K562 (cell line): ENCODE data around the gene GALNT12. TPM values are rescaled to one million over a fixed set of nuclear protein-coding genes. Genes with fewer than 3 reads are reported as not detected.
A peak's percentile ranks its signal among the peaks of the same experiment; 100 is the strongest.

Experiments used
- ATAC-seq: fragments of 200-7000 bp; cut with Tn5 transposase; 3 replicates; pipeline ENCODE4 v1.9.1; 2020; ENCODE audit warnings: moderate library complexity
- BruUV-seq: library from RNA; stranded (reverse); fragments of 400-500 nt; replicated peaks from 2 replicates; lab custom pipeline; 2021; lab: Mats Ljungman, UMichigan
- CTCF ChIA-PET: fragments of 300-600 bp; formaldehyde crosslinking; extraction: SDS; loops from one replicate; lab custom pipeline; 2021; ENCODE audit warnings: low intra/inter-chr PET ratio; lab: Yijun Ruan, JAX
- POLR2A ChIA-PET: fragments of 300-600, 350-650 bp; sonication (Branson Sonifier 250); formaldehyde crosslinking; extraction: SDS; loops from one replicate; lab custom pipeline; 2021; ENCODE audit warnings: antibody characterized with exemption, inconsistent platforms; lab: Yijun Ruan, JAX
- DNase-seq, 4 experiments: peaks; one replicate each; pipeline versions ENCODE4 v3.0.0 to v3.0.0-alpha.2; 2011 to 2018; ENCODE audit warnings: low spot score in 3 of 4, mixed read lengths in 3 of 4; ENCODE audit errors: extremely low read depth in 1 of 4
- FAIRE-seq: peaks from 2 replicates; lab custom pipeline; 2011; peaks lifted over from hg19 to GRCh38; lab: Jason Lieb, UNC
- H2AFZ ChIP-seq: 2 replicates; pipeline ENCODE4 v1.6.0; 2011; ENCODE audit warnings: low read depth, low read length, control low read depth, inconsistent platforms
- H3K27ac ChIP-seq: fragments of 200-600 bp; 3 replicates; pipeline ENCODE4 v1.8.0; 2011; ENCODE audit warnings: low read depth, mild to moderate bottlenecking, control low read depth, inconsistent platforms, low read length, moderate library complexity, mixed read lengths; ENCODE audit errors: extremely low read depth
- H3K27me3 ChIP-seq, 2 experiments: fragments of 300-600 bp in 1 of 2; 2 replicates in 1 of 2; 3 replicates in 1 of 2; pipeline versions ENCODE4 v1.6.0 to v1.8.0; 2011; ENCODE audit warnings: inconsistent platforms in 2 of 2, low read length in 2 of 2, mild to moderate bottlenecking in 1 of 2, mixed read lengths in 1 of 2, moderate library complexity in 1 of 2; ENCODE audit not compliant: control insufficient read depth in 2 of 2, insufficient read depth in 2 of 2
- H3K36me3 ChIP-seq: fragments of 300-600 bp; 3 replicates; pipeline ENCODE4 v1.8.0; 2011; ENCODE audit warnings: mild to moderate bottlenecking, low read length, inconsistent platforms; ENCODE audit not compliant: control insufficient read depth, insufficient read depth
- H3K4me1 ChIP-seq, 2 experiments: fragments of 200-600 bp in 1 of 2; replicated peaks in 1 of 2; 2 replicates in 1 of 2; 3 replicates in 1 of 2; pipeline versions ENCODE4 v1.5.1 to v1.8.0; 2011; ENCODE audit warnings: inconsistent platforms in 2 of 2, low read length in 2 of 2, mild to moderate bottlenecking in 1 of 2, mixed read lengths in 1 of 2, moderate library complexity in 1 of 2; ENCODE audit not compliant: control insufficient read depth in 2 of 2, insufficient read depth in 2 of 2
- H3K4me2 ChIP-seq: 2 replicates; pipeline ENCODE4 v1.6.1; 2011; ENCODE audit warnings: low read length, control low read depth, inconsistent platforms, mixed read lengths; ENCODE audit not compliant: insufficient read depth
- H3K4me3 ChIP-seq: fragments of 200-600 bp; sonication (generic), shearing (Covaris generic); 2 replicates; pipeline ENCODE4 v1.5.1; 2016; ENCODE audit warnings: control low read depth, inconsistent platforms
- H3K79me2 ChIP-seq: fragments of 200-600 bp; 3 replicates; pipeline ENCODE4 v1.8.0; 2011; ENCODE audit warnings: low read length, inconsistent platforms; ENCODE audit not compliant: control insufficient read depth, insufficient read depth
- H3K9ac ChIP-seq, 2 experiments: 2 replicates each; pipeline versions ENCODE4 v1.6.0 to v1.6.1; 2011; ENCODE audit warnings: low read depth in 2 of 2, low read length in 2 of 2, control low read depth in 1 of 2, inconsistent platforms in 1 of 2, mild to moderate bottlenecking in 1 of 2, mixed read lengths in 1 of 2; ENCODE audit not compliant: insufficient read depth in 1 of 2
- H3K9me1 ChIP-seq: one replicate; pipeline ENCODE4 v1.6.0; 2011; ENCODE audit warnings: inconsistent platforms, mild to moderate bottlenecking, low read length, moderate library complexity; ENCODE audit not compliant: control insufficient read depth, insufficient read depth
- H3K9me3 ChIP-seq: replicated peaks from 2 replicates; pipeline ENCODE4 v1.5.1; 2011; ENCODE audit warnings: low read depth, low read length, inconsistent platforms; ENCODE audit not compliant: control insufficient read depth, insufficient read depth
- H4K20me1 ChIP-seq: replicated peaks from 2 replicates; pipeline ENCODE4 v1.6.1; 2011; ENCODE audit warnings: low read length, inconsistent platforms, mixed read lengths; ENCODE audit not compliant: control insufficient read depth, insufficient read depth
- ARID1B ChIP-seq: fragments of 450-650 bp; IDR thresholded peaks from 2 replicates; pipeline ENCODE4 v1.6.1; 2016; ENCODE audit warnings: antibody characterized with exemption, mild to moderate bottlenecking, inconsistent platforms
- BCL6 ChIP-seq: fragments of 250-450 bp; sonication (Bioruptor Pico); IDR thresholded peaks from 2 replicates; pipeline ENCODE4 v1.4.0; 2020
- CBFA2T3 ChIP-seq: fragments of 450-650 bp; IDR thresholded peaks from 2 replicates; pipeline ENCODE4 v1.6.1; 2017
- CTBP1 ChIP-seq: fragments of 450-650 bp; IDR thresholded peaks from 2 replicates; pipeline ENCODE4 v1.6.1; 2016; ENCODE audit warnings: borderline replicate concordance
- DPF2 ChIP-seq: fragments of 450-650 bp; IDR thresholded peaks from 2 replicates; pipeline ENCODE4 v1.6.1; 2016
- KLF1 ChIP-seq: fragments of 450-650 bp; IDR thresholded peaks from 2 replicates; pipeline ENCODE4 v1.6.1; 2016; ENCODE audit warnings: missing genetic modification characterization, missing compliant biosample characterization
- NFE2 ChIP-seq: IDR thresholded peaks from 2 replicates; pipeline ENCODE4 v1.6.1; 2014; ENCODE audit warnings: antibody characterized with exemption, low read depth
- NR2C1 ChIP-seq, 2 experiments: fragments of 450-650 bp; IDR thresholded peaks; 2 replicates each; pipeline ENCODE4 v1.6.1; 2017; ENCODE audit warnings: mild to moderate bottlenecking in 2 of 2, antibody characterized with exemption in 1 of 2, inconsistent platforms in 1 of 2, missing compliant biosample characterization in 1 of 2, missing genetic modification characterization in 1 of 2
- TCFL5 ChIP-seq: fragments of 250-450 bp; sonication (Bioruptor Pico); conservative IDR thresholded peaks from 2 replicates; pipeline ENCODE4 v1.6.1; 2021; ENCODE audit warnings: mild to moderate bottlenecking, moderate library complexity, matching md5 sums
- ZEB2 ChIP-seq: fragments of 450-650 bp; IDR thresholded peaks from 2 replicates; pipeline ENCODE4 v1.6.1; 2016
- ZFP30 ChIP-seq: fragments of 250-450 bp; sonication (Bioruptor Pico); IDR thresholded peaks from 2 replicates; pipeline ENCODE4 v1.8.0; 2022; ENCODE audit warnings: moderate library complexity, mild to moderate bottlenecking, inconsistent platforms, borderline replicate concordance
- ZFP36 ChIP-seq: fragments of 150-350 bp; IDR thresholded peaks from 2 replicates; pipeline ENCODE4 v1.6.1; 2018; ENCODE audit warnings: low read length, low read depth; ENCODE audit not compliant: partially characterized antibody
- ZNF12 ChIP-seq: sonication (generic); formaldehyde crosslinking; IDR thresholded peaks from 2 replicates; pipeline ENCODE4 v1.4.0; 2020; ENCODE audit warnings: mild to moderate bottlenecking, missing genetic modification reagents
- ZNF316 ChIP-seq: fragments of 450-650 bp; IDR thresholded peaks from 2 replicates; pipeline ENCODE4 v1.6.1; 2016
- WGBS: fragments of 100-300 bp; shearing (Covaris generic); methylation state at CpG from one replicate; pipeline ENCODE4 v1.1.6; 2016; ENCODE audit warnings: low coverage, mixed read lengths; ENCODE audit not compliant: insufficient coverage; ENCODE audit errors: missing lambda C conversion rate; 5-methylcytosine and 5-hydroxymethylcytosine counted together
- in situ Hi-C: fragments of 300-500 bp; cut with MboI; formaldehyde crosslinking; loops from 4 replicates; pipeline ENCODE4 v1.15.0; 2018; ENCODE audit warnings: inconsistent platforms, mixed read lengths
- intact Hi-C: fragments of 100-400 bp; cut with micrococcal nuclease; formaldehyde crosslinking; loops from 2 replicates; pipeline ENCODE4 v1.14.2; 2022
- polyA plus RNA-seq, 8 experiments: library from polyadenylated mRNA; depleted of rRNA in 4 of 8; stranded (reverse) in 5 of 8; unstranded in 3 of 8; fragments of >200 nt; fragmentation: Nextera tagmentation in 2 of 8; fragmentation: Illumina TruSeq in 1 of 8; extraction: Ambion mirVana in 2 of 8; extraction: Trizol in 1 of 8; gene quantifications; 2 replicates each; pipeline versions ENCODE4 v1.2.1 to v1.2.3, GENCODE V29; 2011 to 2014; ENCODE audit warnings: inconsistent platforms in 1 of 8, missing spikeins in 1 of 8
- total RNA-seq, 7 experiments: library from RNA; depleted of rRNA in 6 of 7; stranded (reverse); fragments of >200 nt in 6 of 7; fragmentation: Illumina TruSeq in 2 of 7; extraction: Trizol in 2 of 7; gene quantifications; 2 replicates each; pipeline versions ENCODE4 v1.2.1 to v1.2.3, GENCODE V29; 2011 to 2021; ENCODE audit warnings: low replicate concordance in 1 of 7

GALNT12 gene
- total and polyA plus RNA-seq, 9 of the 15 experiments (the other 6 are each of a cell fraction or from before 2014, with no cell fraction given): 29.7 to 82.9 (median 44.2) TPM

DNA sequence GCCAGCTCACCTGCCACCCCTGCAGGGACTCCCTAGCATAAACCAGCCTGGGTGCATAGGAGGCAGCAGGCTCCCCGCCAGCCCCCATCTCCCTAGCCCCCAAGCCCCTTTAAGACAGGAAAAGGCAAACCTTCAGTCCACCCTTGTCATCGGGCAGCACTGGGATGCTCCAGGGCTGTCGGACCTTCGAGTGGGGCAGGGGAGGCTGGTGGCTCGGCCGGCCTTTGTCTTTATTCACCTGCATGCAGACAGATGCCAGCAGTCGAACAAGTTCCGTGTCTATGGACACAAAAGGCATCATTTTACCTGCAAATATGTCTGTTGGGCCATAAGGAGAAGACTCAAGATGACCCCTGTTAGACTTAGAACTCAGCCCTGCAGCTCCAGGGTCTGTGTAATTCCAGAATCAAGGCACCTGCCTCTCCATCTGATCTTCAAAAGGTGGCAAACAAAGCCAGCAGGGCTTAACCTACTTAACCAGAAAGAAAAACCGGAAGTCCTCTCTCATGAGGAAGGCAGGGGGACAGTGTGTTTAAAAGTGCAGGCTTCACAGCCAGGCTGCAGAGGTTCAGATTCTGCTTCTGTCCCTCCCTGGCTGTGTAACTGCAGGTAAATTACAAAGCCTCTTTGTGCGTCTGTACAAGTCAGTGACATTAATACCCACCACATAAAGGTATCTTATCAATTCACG, 27.3 kb upstream of the GALNT12 start (continued):
- TF ChIP-seq ZFP30: no peak

DNA sequence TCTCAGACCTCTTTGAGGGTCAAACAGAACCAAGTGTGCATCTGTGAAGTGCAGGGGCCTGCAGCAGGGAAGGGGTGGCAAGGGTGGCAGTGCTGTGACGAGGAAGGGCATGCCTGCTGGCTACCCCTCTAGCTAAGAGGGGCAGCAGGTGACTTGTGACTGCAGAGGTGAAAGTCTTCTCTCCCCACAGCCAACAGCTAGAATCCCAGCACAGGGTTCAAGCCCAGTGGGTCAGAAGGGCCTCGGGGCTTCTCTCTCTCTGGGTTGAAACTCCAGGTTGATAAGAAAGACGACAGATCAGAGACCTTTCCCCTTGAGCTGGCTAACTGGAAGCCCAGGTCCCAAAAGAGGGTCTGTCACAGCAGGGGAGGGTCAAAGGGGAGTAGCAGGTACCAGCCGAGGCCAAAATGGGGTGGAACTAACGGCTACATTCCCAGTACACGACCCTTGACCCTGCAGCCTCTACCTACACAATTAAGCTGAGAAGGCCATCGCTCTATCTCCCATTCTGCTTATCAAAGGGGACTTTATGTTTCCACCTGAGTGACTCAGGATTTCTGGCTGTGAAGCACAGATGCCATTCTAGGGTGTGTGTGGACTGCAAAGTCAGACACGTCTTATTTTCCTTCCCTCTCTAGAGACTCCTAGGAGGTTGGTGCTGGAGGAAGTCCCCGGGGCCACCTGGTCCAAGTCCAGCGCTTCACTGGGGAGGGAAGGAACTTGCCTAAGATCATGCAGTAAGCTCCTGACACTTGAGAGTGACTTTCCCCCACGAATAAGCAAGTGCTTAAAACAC, 25.7 kb upstream of the GALNT12 start:
- Histone ChIP-seq H2AFZ (no peak overlapping the region), H3K4me3 (no peak overlapping the region), H3K9me1 (no peaks in the 10 kb centered on the region), H3K4me2 (0 out of 2 replicates have a peak overlapping the region, but pooled peaks have one; percentile 12), H3K4me1 (peaks cover 9 to 12% of the 10 kb centered on the region in 2 experiments; a peak in 4 of 5 replicates), H3K9ac (0 out of 4 replicates have a peak overlapping the region, but pooled peaks of 1 of the 2 experiments have one; percentile 30), H3K36me3 (peaks cover 77% of the 10 kb centered on the region), H3K27ac (no peak overlapping the region), H3K9me3 (no peaks in the 10 kb centered on the region), H3K79me2 (no peaks in the 10 kb centered on the region), H4K20me1 (peaks cover 9% of the 10 kb centered on the region; the same call in 1 of the 2 replicates), H3K27me3 (no peaks in the 10 kb centered on the region)
- in situ Hi-C loops (loop anchor here (25.0 kb wide), 1 partner anchor 869 kb away; the partner anchor contains the start of gene TRMO), intact Hi-C loops (no loop called here)
- CTCF ChIA-PET: interaction anchor here (1.2 kb wide), 1 partner anchor 10 kb away, joined by 4 read pairs; no protein-coding TSS in a partner anchor
- peak in 3 of 4 experiments; percentile 36 to 42 (median 41) for DNase-seq
- FAIRE-seq: peak; percentile 52
- POLR2A ChIA-PET: interaction anchor here (1.1 kb wide), 1 partner anchor 40 kb away, joined by 3 read pairs; no protein-coding TSS in a partner anchor
- TF ChIP-seq ZEB2 (peak; percentile 50; the same call in 1 of the 2 replicates), CBFA2T3 (peak; percentile 49), ARID1B (0 out of 2 replicates have a peak, but pooled peaks have one; percentile 30), ZFP36 (no peak), NR2C1 (IDR thresholded peaks at IDR 0.05) (peak; percentile 42; the same call in 1 of the 2 replicates), NR2C1 (tag; IDR thresholded peaks at IDR 0.05) (peak; percentile 27; the same call in 1 of the 2 replicates), TCFL5 (CRISPR knock-in tag) (no peak), ZNF316 (peak; percentile 37), KLF1 (tag) (peak; percentile 79), BCL6 (no peak), ZNF12 (CRISPR knock-in tag) (no peak), NFE2 (peak; percentile 40; the same call in 1 of the 2 replicates), CTBP1 (0 out of 2 replicates have a peak, but pooled peaks have one; percentile 21), DPF2 (peak; percentile 52; the same call in 1 of the 2 replicates)
- peak; percentile 72 for ATAC-seq
- WGBS: 43% methylated on average over 11 of the region's 11 CpGs
- no TSS peak for BruUV-seq
